NK-92 treated with Interleukin-12 subunit alpha and Interleukin-12 subunit beta, amount 100 ng/mL, for 24 hours (cell line): ENCODE data around the gene PRKCE.

Experiments
- DNase-seq: peaks from one replicate; lab custom pipeline; 2025; lab: John Stamatoyannopoulos, UW

PRKCE gene

DNA sequence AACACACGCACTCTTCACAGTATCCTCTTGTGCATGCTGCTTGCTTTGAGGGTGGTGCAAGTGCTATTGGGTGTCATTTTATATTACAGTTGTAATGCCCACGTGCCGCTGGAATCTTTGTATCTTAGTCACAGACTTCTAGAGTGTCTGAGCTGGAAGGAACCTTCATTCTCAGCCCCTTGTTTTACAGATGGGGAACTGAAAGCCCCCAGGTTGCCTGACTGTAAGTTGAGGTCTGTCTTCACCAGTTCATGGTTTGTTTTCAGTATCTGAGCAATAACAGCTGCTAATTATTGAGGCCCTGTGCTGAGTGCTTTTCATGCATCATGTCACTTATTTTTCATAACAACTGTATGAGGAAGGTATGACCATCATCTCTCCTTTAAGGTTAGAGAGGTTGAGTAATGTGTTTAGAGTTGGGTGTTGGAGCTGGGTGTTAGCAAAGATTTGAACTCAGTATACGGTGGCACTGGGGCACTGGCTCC lies 77.0 kb downstream of the PRKCE start:
- no peak for DNase-seq

DNA sequence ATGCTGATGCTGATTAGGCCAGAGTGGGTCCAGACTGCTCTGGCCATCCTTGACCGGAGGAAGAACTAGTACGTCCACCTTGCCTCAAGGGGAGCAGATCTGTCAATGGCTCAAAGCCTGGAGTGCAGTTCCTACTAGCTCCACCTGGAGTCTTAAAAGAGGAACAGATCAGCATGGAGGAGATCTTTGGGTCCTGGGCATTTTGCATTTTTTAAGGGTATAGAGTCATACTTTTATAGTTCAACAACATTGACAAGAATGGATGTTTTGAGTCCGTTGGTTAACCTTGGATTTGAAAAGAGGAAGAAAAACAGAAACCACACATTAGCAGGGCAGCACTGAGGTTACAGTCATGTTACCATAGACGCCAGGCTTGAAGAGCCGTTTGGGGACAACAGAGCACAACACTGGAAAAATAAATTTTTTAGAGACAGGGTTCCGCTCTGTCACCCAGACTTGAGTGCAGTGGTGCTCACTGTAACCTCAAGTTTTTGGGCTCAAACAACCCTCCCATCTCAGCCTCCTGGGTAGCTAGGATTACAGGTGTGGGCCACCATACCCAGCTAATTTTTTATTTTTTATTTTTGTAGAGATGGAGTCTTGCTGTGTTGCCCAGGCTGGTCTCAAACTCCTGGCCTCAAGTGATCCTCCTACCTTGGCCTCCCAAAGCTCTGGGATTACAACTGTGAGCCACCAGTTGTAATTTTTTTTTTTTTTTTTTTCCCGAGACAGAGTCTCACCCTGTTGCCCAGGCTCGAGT lies 78.5 kb downstream of the PRKCE start:
- no peak for DNase-seq

- DNase-seq = no peak
Observed at GRCh38 chr2:45731141-45731540, 79.7 kb downstream of the PRKCE start.

DNA sequence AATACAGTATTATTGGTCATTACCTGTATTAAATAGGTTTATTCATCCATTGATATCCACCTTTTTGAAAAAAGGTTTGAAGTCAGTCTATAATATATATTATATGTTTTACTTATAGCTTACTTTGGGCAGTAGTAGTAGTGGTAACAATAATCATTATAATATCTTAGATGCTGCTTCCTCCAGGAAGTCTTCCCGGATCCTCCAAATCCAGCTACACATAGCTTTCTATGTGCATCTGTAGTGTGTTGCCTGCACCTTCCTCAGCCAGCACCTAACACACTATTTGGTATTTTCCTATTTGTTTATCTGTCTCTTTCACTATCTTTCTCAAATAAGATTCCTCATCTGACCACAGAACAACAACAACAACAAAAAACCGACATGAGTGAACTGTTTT lies 81.0 kb downstream of the PRKCE start:
- no peak for DNase-seq

DNA sequence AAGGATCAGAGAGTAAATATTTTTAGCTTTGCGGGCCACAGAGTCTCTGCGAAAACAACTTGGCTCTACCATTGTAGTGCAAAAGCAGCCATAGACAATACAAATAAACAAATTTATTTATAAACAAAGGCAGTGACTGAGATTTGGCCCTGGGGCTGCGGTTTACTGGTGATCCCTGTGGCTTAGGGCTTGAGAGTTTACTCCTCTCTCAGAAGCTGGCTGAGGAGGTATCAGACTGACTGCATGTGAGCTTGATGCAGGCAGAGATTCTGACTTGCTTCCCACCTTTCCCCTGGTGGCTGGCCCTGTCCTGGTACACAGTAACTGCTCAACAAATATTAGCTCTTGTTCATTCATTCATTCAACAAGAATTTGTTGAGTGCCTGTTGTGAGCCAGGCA lies 81.5 kb downstream of the PRKCE start:
- DNase-seq = no peak

DNA sequence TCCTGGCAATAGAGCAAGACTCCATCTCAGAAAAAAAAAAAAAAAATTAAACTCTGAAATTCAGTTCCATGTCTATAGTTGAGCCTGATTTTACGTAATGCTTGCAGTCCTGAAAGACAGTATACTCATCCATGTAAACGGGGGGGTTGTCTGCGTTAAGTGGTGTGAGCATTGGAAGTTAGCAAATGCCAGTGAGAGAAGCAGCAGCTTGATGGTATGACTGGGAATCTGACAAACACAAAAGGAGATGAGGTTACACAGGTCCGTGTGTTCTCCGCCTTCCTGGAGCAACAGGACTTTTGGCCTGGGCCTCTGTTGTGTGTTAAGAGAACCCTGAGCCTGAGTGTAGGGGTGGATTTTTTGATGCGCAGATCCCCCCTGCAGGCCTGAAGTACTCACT lies 82.9 kb downstream of the PRKCE start:
- no peak for DNase-seq

GRCh38 chr2:45734952-45735351 lies 83.5 kb downstream of the PRKCE start:
- DNase-seq = no peak

GRCh38 chr2:45736757-45737704 lies 85.6 kb downstream of the PRKCE start:
- no peak for DNase-seq

DNA sequence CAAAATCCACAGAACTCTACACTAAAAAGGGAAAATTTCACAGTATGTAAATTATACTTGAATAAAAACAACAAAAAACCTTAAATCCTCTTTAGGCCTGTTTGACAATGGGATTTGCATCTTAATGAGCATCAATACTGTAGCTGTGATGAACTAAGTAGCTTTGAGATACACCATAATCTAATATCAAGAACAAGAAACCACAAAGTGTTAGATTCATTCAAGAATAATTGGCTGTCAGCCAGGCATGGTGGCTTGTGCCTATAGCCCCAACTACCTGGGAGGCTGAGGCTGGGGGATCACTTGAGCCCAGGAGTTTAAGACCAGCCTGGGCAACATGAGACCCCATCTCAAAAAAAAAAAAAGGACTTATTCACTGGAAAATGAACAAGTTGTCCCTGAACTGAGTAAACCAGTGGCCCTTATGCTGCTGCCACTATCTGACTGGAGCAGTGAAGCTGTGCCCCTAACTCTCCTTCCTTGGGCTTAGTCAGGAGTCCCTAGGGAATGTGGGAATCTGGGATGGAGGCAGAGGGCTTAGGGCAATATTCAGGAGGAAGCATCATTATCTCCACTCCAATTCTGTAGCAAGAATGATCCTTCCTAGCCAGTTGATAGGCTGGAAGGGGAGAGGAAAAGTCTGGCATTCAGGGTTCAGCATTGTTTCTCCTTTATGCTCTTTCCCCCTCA lies 88.5 kb downstream of the PRKCE start:
- no peak for DNase-seq

DNA sequence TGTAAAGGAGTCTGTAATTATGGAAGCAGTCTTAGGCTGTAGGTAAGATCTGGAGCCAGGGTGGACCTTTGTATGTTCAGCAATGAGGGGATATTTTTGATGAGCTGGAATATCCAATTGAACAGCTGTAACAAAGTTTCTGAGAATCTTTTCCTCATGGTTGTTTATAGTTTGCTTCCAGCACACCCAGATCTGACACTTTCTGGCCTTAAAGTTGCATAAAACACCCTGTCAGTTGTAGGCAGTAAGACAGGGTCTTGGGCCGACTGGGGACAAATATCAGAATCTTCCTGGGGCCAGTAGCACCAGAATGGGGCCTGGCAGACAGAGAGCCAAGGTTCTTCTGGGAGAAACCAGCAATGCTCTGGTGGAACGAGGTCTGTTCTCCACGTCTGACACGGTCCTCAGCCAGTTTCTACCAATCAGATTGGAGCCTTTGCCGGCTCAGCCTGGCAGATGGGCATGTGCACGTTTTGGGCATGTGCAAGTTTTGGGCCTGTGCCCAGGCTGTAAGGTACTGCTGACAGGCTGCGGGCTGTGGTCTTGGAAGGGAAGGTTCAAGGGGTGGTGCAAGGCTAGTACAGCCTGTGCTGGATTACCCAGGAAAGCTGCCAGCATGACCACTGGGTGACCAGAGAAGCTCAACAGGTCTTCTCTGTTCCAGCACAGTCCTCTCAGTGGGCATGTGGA lies 89.8 kb downstream of the PRKCE start:
- no peak for DNase-seq

DNA sequence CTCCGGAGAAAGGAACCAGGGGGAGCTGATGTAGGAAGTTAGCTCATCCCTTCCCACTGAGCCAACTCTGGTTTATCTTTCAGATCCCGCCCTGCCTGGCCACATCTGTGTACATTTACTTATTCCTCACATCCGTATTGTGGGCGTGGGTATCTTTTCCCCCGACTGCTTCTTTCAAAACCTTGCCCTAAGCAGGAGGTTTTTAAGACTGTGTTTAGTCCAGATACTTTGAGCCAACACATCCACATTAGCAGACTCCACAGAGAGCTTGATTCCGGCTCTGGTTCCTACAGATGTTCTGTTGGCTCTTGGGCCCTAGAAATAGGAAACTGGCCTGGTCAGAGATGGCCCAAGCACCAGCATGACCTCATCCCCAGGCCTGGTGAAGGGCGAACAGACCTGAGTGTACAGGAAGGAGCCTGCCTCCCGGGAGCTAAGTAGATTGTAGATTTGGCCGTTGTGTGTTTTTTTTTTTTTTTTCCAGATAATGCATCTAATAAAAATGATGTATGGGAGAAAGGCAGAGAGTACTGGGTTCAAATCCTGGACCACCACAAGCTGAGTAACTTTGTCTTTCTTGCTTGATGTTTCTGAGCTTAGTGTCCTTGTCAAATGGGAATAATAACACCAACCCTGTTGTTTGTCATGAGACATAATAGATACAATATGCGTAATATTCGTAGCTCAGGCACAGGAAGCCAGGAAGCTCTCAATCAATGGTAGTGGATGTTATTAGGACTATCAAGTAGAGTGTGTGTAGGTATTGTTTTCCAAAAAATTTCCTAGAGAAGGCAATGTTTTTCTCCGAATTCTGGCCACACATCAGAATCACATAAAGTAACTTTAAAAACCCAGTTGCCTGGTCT lies 92.3 kb downstream of the PRKCE start:
- no peak for DNase-seq

- no peak for DNase-seq
Observed at GRCh38 chr2:45745231-45745630, 93.8 kb downstream of the PRKCE start.

GRCh38 chr2:45746888-45747287 lies 95.4 kb downstream of the PRKCE start:
- DNase-seq = no peak

DNA sequence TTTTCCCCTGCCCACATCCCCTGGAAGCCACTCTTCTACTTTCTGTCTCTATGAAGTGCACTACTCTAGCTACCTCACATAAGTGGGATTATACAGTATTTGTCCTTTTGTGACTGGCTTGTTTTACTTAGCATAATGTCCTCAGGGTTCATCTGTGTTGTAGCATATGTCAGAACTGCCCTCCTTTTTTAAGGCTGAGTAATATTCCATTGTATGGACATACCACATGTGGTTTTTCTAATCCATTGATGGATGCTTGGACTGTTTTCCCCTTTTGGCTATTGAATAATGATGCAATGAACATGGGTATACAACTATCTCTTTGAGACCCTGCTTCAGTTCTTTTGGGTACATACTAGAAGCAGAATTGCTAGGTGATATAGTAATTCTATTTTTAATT lies 95.9 kb downstream of the PRKCE start:
- DNase-seq = no peak

GRCh38 chr2:45748239-45748638 lies 96.8 kb downstream of the PRKCE start:
- no peak for DNase-seq

DNA sequence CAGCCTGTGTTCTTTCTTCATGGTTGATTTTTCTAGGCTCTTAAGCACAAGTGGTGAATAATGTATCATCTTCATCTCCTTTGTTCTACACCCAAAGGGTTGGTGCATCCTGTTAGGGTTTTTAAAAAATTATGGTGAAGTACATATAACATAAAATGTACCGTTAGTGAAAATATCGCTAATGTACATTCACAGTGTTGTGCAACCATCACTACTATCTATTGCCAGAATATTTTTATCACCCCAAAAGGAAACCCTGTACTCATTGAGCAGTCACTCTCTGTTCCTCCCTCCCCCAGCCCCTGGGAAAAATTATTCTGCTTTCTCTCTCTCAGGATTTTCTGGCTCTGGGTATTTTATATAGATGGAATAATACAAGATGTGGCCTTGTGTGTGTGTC lies 98.5 kb downstream of the PRKCE start:
- DNase-seq = no peak

DNA sequence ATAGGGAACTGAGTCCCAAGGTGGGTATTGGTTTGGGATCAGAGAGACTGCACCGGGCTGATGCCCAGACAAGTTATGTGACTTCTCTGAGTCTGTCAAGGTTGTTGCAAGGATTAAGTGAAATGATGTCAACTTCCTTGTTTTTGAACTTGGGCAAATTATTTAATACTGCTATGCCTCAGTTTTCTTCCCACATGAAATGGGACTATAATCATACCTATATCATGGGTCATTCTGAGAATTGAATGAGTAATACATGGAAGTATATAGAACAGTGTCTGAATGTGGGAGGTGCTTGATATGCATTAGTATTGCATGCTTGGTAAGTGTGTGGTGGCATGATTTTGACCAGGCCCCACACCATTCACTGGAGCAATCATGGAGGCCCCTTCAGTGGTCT lies 99.0 kb downstream of the PRKCE start:
- DNase-seq = no peak

DNA sequence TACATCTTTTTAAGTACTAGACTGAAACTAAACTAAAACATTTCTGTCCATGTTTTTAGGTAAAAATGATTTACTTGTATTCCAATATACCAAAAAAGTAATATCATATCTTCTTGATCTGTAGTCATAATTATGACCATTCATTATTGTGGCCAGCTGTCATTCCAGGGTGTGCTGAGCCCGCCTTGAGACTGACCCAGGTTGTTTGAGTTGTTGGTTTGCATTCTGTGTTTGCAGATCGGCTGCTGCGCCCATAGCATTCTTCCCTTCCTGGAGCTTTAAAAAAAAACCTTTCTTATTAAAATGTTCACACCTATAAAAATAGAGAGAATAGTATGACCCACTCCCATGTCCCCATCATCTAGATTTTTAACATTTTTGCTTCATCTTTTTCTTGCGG lies 101.9 kb downstream of the PRKCE start:
- DNase-seq = no peak

DNA sequence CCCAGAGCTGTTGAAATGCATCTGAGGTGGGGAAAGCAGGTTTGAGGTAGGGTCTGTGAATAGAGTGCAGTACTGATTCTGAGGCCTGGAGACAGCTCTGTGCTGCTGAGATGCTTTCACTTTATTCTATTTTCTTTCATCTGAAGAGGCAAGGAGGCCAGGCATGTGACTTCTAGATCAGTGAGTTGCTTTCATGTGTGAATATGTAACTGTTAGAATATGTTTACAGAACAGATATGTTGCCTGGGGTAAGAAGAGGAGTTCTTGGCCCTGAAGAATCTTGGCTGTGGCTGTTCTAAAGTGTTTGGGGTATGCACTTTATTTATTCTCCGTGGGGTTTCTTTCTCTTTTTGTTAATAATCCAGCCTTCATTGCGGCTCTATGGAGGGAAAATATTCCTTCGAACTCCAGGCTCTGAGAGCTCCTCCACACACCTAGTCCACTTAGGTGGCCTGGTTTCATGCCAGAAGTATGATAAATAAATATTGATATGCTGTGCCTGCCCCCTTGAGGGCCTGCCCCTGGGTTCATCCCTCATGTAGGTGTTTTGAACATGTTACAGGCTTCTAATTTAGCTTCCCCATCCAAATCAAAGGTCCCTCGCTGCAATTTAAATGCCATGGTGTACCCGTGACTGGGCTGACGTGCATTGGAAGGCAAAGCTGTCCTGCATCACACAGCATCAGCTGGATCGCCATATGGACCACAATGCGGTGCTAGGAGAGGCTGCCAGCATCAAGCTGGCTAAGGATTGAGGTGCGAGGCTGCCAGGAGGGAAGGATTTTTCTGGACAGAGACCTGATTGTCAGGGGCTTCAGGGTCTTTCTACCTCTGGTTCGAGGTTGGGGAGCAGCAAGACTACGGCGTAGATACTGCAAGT lies 102.9 kb downstream of the PRKCE start:
- no peak for DNase-seq
